ENCODE results near the gene WSCD1. TPM values are rescaled to one million over a fixed set of nuclear protein-coding genes. Genes with fewer than 3 reads are reported as not detected.

The WSCD1 gene
- total RNA-seq, 2 donors from 2014 or later: 1.8 to 5.5 TPM

DNA sequence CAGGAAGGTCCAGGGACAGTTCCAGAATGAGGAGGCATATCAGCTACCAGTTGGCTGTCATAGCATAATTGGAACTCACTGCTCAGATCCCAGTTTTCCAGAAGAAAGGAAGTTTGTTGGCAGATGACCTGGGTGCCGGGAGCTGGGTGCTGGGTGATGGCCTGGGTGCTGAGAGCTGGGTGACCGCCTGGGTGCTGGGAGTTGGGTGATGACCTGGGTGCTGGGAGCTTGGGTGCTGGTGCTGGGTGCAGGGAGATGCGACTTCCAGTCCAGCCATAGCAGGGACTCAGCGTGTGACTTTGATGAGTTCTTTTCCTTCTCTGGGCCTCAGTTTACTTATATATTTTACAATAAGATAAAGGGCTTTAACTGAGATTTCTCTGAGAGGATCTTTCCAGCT lies 18.0 kb downstream of the WSCD1 start:
- TF ChIP-seq, protein P1, sequence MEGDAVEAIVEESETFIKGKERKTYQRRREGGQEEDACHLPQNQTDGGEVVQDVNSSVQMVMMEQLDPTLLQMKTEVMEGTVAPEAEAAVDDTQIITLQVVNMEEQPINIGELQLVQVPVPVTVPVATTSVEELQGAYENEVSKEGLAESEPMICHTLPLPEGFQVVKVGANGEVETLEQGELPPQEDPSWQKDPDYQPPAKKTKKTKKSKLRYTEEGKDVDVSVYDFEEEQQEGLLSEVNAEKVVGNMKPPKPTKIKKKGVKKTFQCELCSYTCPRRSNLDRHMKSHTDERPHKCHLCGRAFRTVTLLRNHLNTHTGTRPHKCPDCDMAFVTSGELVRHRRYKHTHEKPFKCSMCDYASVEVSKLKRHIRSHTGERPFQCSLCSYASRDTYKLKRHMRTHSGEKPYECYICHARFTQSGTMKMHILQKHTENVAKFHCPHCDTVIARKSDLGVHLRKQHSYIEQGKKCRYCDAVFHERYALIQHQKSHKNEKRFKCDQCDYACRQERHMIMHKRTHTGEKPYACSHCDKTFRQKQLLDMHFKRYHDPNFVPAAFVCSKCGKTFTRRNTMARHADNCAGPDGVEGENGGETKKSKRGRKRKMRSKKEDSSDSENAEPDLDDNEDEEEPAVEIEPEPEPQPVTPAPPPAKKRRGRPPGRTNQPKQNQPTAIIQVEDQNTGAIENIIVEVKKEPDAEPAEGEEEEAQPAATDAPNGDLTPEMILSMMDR (IDR thresholded peaks at IDR 0.05): no peak
- Histone ChIP-seq H3K36me3 (no peaks in the 10 kb centered on the region), H3K4me1 (no peaks in the 10 kb centered on the region), H3K27me3 (no peaks in the 10 kb centered on the region), H3K4me3 (no peak overlapping the region), H3K9me3 (no peaks in the 10 kb centered on the region), H3K27ac (no peak overlapping the region)
- no peak for DNase-seq (ENCODE audit: low spot score)

DNA sequence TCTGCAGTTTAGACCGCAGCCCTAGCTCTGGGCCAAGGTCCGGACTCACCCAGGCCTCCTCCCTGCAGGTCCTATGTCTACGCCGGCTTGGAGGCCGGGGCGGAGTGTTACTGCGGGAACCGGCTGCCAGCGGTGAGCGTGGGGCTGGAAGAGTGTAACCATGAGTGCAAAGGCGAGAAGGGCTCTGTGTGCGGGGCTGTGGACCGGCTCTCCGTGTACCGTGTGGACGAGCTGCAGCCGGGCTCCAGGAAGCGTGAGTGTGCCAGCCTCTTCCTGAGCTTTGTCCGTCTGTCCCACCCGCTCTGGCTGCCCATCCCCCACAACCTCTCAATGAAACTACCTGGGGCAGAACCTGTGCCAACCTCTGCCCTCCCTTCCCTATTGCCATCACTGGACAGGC lies 20.1 kb downstream of the WSCD1 start:
- no peaks in the 10 kb centered on the region for H3K9me3 ChIP-seq
- H3K4me3 ChIP-seq: no peak overlapping the region
- H3K36me3 ChIP-seq: no peaks in the 10 kb centered on the region
- DNase-seq (ENCODE audit: low spot score): no peak
- no peaks in the 10 kb centered on the region for H3K4me1 ChIP-seq
- no peak overlapping the region for H3K27ac ChIP-seq
- TF ChIP-seq, protein P1 (IDR thresholded peaks at IDR 0.05): no peak
- H3K27me3 ChIP-seq: no peaks in the 10 kb centered on the region

DNA sequence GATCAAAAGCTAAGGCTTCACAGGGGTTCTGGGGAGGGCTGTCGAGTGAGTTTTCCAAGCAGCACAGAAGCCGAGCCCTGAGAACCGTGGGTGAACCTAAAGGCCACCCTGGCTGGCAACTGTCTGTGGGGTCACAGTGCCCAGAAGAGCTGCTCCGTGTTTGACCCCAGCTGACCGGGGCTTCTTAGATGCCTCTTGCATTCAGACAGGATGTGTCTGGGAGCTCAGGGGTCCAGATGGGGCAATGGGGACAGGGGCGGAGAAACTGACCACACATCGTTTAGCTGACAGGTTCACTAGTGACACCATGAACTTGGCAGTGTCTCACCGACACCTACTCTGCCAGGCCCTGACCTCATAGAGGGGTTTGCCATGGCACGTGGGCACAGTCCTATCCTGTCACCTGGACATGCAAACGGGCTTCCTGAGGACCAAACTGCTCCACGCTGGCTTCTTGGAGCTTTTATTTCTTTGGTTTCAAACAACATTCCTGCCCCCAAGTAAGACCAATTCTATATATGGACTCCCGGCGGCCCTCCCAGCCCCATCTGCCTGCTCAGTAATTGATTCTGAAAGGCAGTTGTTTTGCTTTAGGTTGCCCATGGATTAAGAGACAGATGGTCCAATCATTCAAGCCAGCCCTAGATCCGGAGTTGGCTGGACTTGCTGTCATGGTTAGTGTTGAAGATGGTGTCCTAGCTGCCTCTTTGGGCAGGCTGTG lies 22.2 kb downstream of the WSCD1 start:
- Histone ChIP-seq H3K27ac (no peak overlapping the region), H3K4me1 (no peaks in the 10 kb centered on the region), H3K27me3 (no peaks in the 10 kb centered on the region), H3K4me3 (no peak overlapping the region), H3K36me3 (no peaks in the 10 kb centered on the region), H3K9me3 (no peaks in the 10 kb centered on the region)
- no peak for DNase-seq (ENCODE audit: low spot score)
- TF ChIP-seq, protein P1 (IDR thresholded peaks at IDR 0.05): no peak

DNA sequence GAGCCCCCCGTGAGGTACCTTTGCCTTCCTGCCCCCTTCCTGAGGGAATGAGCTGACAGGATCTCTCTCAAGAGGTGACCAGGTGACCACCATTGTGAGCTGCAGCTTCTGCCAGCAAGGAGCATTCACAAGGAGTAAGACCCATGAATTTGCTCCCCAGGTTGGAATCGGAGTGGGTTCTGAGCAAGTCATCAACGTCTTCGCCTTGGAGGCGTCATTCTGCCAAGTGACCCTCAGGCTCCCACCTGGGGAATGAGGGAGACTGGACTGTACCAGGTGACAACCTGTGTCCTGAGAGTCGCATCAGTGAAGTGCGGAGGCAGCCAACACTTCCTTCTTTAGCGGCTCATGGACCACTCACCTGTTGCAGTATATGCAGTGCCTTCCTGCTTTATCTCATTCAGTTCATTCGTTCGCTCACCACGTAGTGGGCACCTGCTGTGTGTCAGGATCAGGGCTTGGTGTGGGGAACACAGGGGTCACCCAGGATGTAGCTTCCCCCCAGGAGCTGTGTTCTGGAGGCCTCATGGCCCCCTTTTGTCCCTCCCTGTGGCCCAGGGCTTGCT lies 22.8 kb downstream of the WSCD1 start:
- Histone ChIP-seq H3K27me3 (no peaks in the 10 kb centered on the region), H3K4me1 (peaks cover 0 to 2% of the 10 kb centered on the region in 2 donors), H3K27ac (no peak overlapping the region), H3K4me3 (no peak overlapping the region), H3K9me3 (no peaks in the 10 kb centered on the region), H3K36me3 (no peaks in the 10 kb centered on the region)
- TF ChIP-seq, protein P1 (IDR thresholded peaks at IDR 0.05): no peak
- DNase-seq (ENCODE audit: low spot score): no peak

DNA sequence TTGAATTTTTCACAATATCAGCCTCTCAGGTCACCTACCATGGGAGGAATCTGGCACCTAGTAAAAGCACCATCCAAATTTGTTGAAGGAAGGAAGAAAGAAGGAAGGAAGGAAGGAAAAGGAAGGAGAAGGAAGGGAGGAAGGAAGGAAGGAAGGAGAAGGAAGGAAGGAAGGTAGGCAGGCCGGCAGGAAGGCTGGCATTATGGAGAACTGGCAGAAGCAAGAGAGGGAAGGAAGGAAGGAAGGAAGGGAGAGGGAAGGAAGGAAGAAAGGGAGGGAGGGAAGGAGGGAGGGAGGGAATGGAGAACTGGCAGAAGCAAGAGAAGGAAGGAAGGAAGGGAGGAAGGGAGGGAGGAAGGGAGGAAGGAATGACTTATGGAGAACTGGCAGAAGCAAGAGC lies 24.3 kb downstream of the WSCD1 start:
- Histone ChIP-seq H3K4me1 (peaks cover 0 to 12% of the 10 kb centered on the region in 2 donors), H3K27me3 (no peaks in the 10 kb centered on the region)
- no peak for DNase-seq (ENCODE audit: low spot score)

More for the DNA sequence above, 24.3 kb downstream of the WSCD1 start:
- H3K27ac ChIP-seq: no peak overlapping the region
- H3K36me3 ChIP-seq: no peaks in the 10 kb centered on the region
- TF ChIP-seq, protein P1 (IDR thresholded peaks at IDR 0.05): no peak
- H3K9me3 ChIP-seq: no peaks in the 10 kb centered on the region
- H3K4me3 ChIP-seq: no peak overlapping the region

Data from right atrium auricular region (tissue), 2 donors.